Hematopoietic multipotent progenitor cell treated with erythropoietin and hydrocortisone succinate and interleukin-3 and kit ligand, for 6 days (in vitro differentiated cells): Measurements from ENCODE around the gene PLEKHO1.
A peak's percentile ranks its signal among the peaks of the same experiment; 100 is the strongest.
"Not testable (repeated sequence)": the region's sequence is repeated elsewhere in the genome, so short reads cannot be mapped to it uniquely, and the experiment has no call there.

Source experiments
- DNase-seq: peaks from one replicate; pipeline ENCODE4 v3.0.0-alpha.2; 2015

PLEKHO1 gene

GRCh38 chr1:150176593-150176992, 26.9 kb downstream of the PLEKHO1 start:
- DNase-seq, result no peak

GRCh38 chr1:150178548-150178947, 28.8 kb downstream of the PLEKHO1 start:
- no peak for DNase-seq

GRCh38 chr1:150179867-150180266, 30.2 kb downstream of the PLEKHO1 start:
- DNase-seq, result no peak

GRCh38 chr1:150180474-150180873, 30.8 kb downstream of the PLEKHO1 start:
- no peak for DNase-seq

- DNase-seq, result no peak
Measured at GRCh38 chr1:150182247-150182646, 32.5 kb downstream of the PLEKHO1 start.

GRCh38 chr1:150183061-150183460, 33.3 kb downstream of the PLEKHO1 start:
- DNase-seq, result no peak

- DNase-seq, result no peak
Measured at GRCh38 chr1:150185481-150185880, 35.8 kb downstream of the PLEKHO1 start.

GRCh38 chr1:150186438-150186788, 36.7 kb downstream of the PLEKHO1 start:
- DNase-seq, result not testable (repeated sequence)

GRCh38 chr1:150186789-150187559, 37.3 kb downstream of the PLEKHO1 start:
- peak; percentile 81 for DNase-seq

- DNase-seq, result no peak
Measured at GRCh38 chr1:150187560-150187931, 37.8 kb downstream of the PLEKHO1 start.

- no peak for DNase-seq
Measured at GRCh38 chr1:150192012-150192411, 42.3 kb downstream of the PLEKHO1 start.

GRCh38 chr1:150194381-150195031, 44.8 kb downstream of the PLEKHO1 start:
- DNase-seq, result no peak

- no peak for DNase-seq
Measured at GRCh38 chr1:150196417-150196816, 46.7 kb downstream of the PLEKHO1 start.

- no peak for DNase-seq
Measured at GRCh38 chr1:150207281-150207971, 57.7 kb downstream of the PLEKHO1 start.

GRCh38 chr1:150208460-150208859, 58.7 kb downstream of the PLEKHO1 start:
- not testable (repeated sequence) for DNase-seq
